HCT116 (cell line): ENCODE results near the gene ARHGEF39. TPM values are rescaled to one million over a fixed set of nuclear protein-coding genes. Genes with fewer than 3 reads are reported as not detected.

ENCODE experiments used
- ATAC-seq: fragments of 200-7000 bp; cut with Tn5 transposase; 2 replicates; pipeline ENCODE4 v1.9.1; 2020; ENCODE audit warnings: mild to moderate bottlenecking, moderate library complexity
- BruUV-seq: library from RNA; stranded (reverse); fragments of 400-500 nt; replicated peaks from 2 replicates; lab custom pipeline; 2021; lab: Mats Ljungman, UMichigan
- CTCF ChIA-PET: fragments of 300-600 bp; sonication (Branson Sonifier 250); formaldehyde crosslinking; loops from one replicate; lab custom pipeline; 2021; ENCODE audit warnings: antibody characterized with exemption; lab: Charles Lee
- POLR2A ChIA-PET: fragments of 300-600, 350-600 bp; sonication (Branson Sonifier 250); formaldehyde crosslinking; loops from one replicate; lab custom pipeline; 2021; ENCODE audit warnings: antibody characterized with exemption; lab: Charles Lee
- RAD21 ChIA-PET, 2 experiments: fragments of 300-600 bp; sonication (Branson Sonifier 250); formaldehyde crosslinking; loops; one replicate each; lab custom pipeline; 2023; ENCODE audit warnings: low total read pairs in 2 of 2; ENCODE audit not compliant: uncharacterized antibody in 2 of 2, unreplicated experiment in 2 of 2, low non-redundant PET in 1 of 2; lab: Charles Lee
- DNase-seq: peaks from one replicate; pipeline ENCODE4 v3.0.0-alpha.2; 2010; ENCODE audit warnings: low read depth, low spot score
- H2AFZ ChIP-seq: fragments of 200-600 bp; shearing (Covaris generic), sonication (generic); 2 replicates; pipeline ENCODE4 v1.6.1; 2017; ENCODE audit warnings: low read depth, mixed run types, mixed read lengths, antibody characterized with exemption, low read length; ENCODE audit not compliant: poor library complexity, severe bottlenecking
- H3K27ac ChIP-seq: 2 replicates; pipeline ENCODE4 v1.5.1; 2012; ENCODE audit warnings: low read depth, low read length
- H3K27me3 ChIP-seq: fragments of 200-600 bp; sonication (generic); 2 replicates; pipeline ENCODE4 v1.6.1; 2016; ENCODE audit warnings: mixed run types, low read length, mixed read lengths; ENCODE audit not compliant: insufficient read depth
- H3K36me3 ChIP-seq, 2 experiments: fragments of 200-500 bp in 1 of 2; fragments of 200-600 bp in 1 of 2; sonication (Bioruptor generic) in 1 of 2; sonication (generic) in 1 of 2; 2 replicates each; pipeline versions ENCODE4 v1.5.1 to v1.6.1; 2014 to 2016; ENCODE audit warnings: low read length in 2 of 2, inconsistent platforms in 1 of 2, mixed read lengths in 1 of 2, mixed run types in 1 of 2; ENCODE audit not compliant: insufficient read depth in 2 of 2, control insufficient read depth in 1 of 2
- H3K4me1 ChIP-seq, 2 experiments: fragments of 200-600 bp in 1 of 2; sonication (generic) in 1 of 2; 2 replicates each; pipeline versions ENCODE4 v1.5.1 to v1.6.1; 2012 to 2017; ENCODE audit warnings: low read length in 2 of 2, inconsistent platforms in 1 of 2, mild to moderate bottlenecking in 1 of 2, mixed read lengths in 1 of 2, mixed run types in 1 of 2, moderate library complexity in 1 of 2; ENCODE audit not compliant: insufficient read depth in 2 of 2, control insufficient read depth in 1 of 2
- H3K4me2 ChIP-seq: fragments of 200-600 bp; sonication (generic); 2 replicates; pipeline ENCODE4 v1.6.1; 2017; ENCODE audit warnings: mixed run types, low read length, mixed read lengths
- H3K4me3 ChIP-seq, 2 experiments: fragments of 200-600 bp in 1 of 2; sonication (generic) in 1 of 2; replicated peaks in 1 of 2; 2 replicates each; pipeline ENCODE4 v1.5.1; 2011 to 2016; ENCODE audit warnings: low read length in 2 of 2, control low read depth in 1 of 2, low read depth in 1 of 2, mild to moderate bottlenecking in 1 of 2, mixed read lengths in 1 of 2, mixed run types in 1 of 2
- H3K79me2 ChIP-seq: fragments of 200-600 bp; sonication (generic); 2 replicates; pipeline ENCODE4 v1.6.1; 2017; ENCODE audit warnings: mild to moderate bottlenecking, mixed run types, low read length, moderate library complexity, mixed read lengths; ENCODE audit not compliant: insufficient read depth
- H3K9ac ChIP-seq: fragments of 200-600 bp; sonication (generic); 2 replicates; pipeline ENCODE4 v1.6.1; 2016; ENCODE audit warnings: low read length, mixed read lengths
- H3K9me2 ChIP-seq: fragments of 200-600 bp; sonication (generic), shearing (Covaris generic); 2 replicates; pipeline ENCODE4 v1.6.1; 2017; ENCODE audit warnings: mixed run types, mild to moderate bottlenecking, moderate library complexity; ENCODE audit not compliant: insufficient read depth
- H3K9me3 ChIP-seq, 2 experiments: fragments of 200-500 bp in 1 of 2; fragments of 200-600 bp in 1 of 2; sonication (Bioruptor generic) in 1 of 2; sonication (generic) in 1 of 2; 2 replicates each; pipeline ENCODE4 v1.6.1; 2014 to 2017; ENCODE audit warnings: low read length in 2 of 2, mixed read lengths in 2 of 2, inconsistent platforms in 1 of 2, low read depth in 1 of 2, mild to moderate bottlenecking in 1 of 2, mixed run types in 1 of 2, moderate library complexity in 1 of 2; ENCODE audit not compliant: control insufficient read depth in 1 of 2, insufficient read depth in 1 of 2
- H4K20me1 ChIP-seq: fragments of 200-600 bp; sonication (generic), shearing (Covaris generic); 2 replicates; pipeline ENCODE4 v1.6.1; 2017; ENCODE audit warnings: mixed run types, mild to moderate bottlenecking, moderate library complexity; ENCODE audit not compliant: insufficient read depth
- CEBPB ChIP-seq: IDR thresholded peaks from 2 replicates; pipeline ENCODE4 v1.6.1; 2012; ENCODE audit warnings: low read depth
- CTCF ChIP-seq, 3 experiments: fragments of 200-600 bp in 1 of 3; sonication (generic) in 1 of 3; IDR thresholded peaks in 2 of 3; conservative IDR thresholded peaks in 1 of 3; 2 replicates each; pipeline ENCODE4 v1.5.1; 2012 to 2017; ENCODE audit warnings: low read depth in 2 of 3, low read length in 2 of 3, antibody characterized with exemption in 1 of 3, borderline replicate concordance in 1 of 3, control low read depth in 1 of 3, mild to moderate bottlenecking in 1 of 3, mixed read lengths in 1 of 3, mixed run types in 1 of 3, moderate library complexity in 1 of 3; ENCODE audit not compliant: insufficient read depth in 1 of 3
- EGR1 ChIP-seq: IDR thresholded peaks from 2 replicates; pipeline ENCODE4 v1.6.1; 2012; ENCODE audit warnings: low read depth
- ELF1 ChIP-seq: IDR thresholded peaks from 2 replicates; pipeline ENCODE4 v1.6.1; 2012; ENCODE audit warnings: low read depth, borderline replicate concordance
- EZH2 ChIP-seq: fragments of 200-600 bp; sonication (generic); IDR thresholded peaks from 2 replicates; pipeline ENCODE4 v1.6.1; 2017; ENCODE audit warnings: antibody characterized with exemption, mixed run types
- EZH2phosphoT487 ChIP-seq: fragments of 200-600 bp; IDR thresholded peaks from 2 replicates; pipeline ENCODE4 v1.6.1; 2018; ENCODE audit warnings: antibody characterized with exemption, borderline replicate concordance
- FOSL1 ChIP-seq: IDR thresholded peaks from 2 replicates; pipeline ENCODE4 v1.6.1; 2012; ENCODE audit warnings: low read depth
- JUND ChIP-seq: IDR thresholded peaks from 2 replicates; pipeline ENCODE4 v1.6.1; 2012
- MAX ChIP-seq: IDR thresholded peaks from 2 replicates; pipeline ENCODE4 v1.6.1; 2012
- POLR2A ChIP-seq: IDR thresholded peaks from 2 replicates; pipeline ENCODE4 v1.7.0; 2011; ENCODE audit warnings: borderline replicate concordance; ENCODE audit not compliant: insufficient read depth, insufficient read length; ENCODE audit errors: extremely low read depth
- POLR2AphosphoS5 ChIP-seq: IDR thresholded peaks from 2 replicates; pipeline ENCODE4 v1.6.1; 2011; ENCODE audit warnings: mild to moderate bottlenecking, low read depth, low read length, moderate library complexity
- RAD21 ChIP-seq: IDR thresholded peaks from 2 replicates; pipeline ENCODE4 v1.6.1; 2012; ENCODE audit warnings: low read depth, mild to moderate bottlenecking
- SIN3A ChIP-seq: IDR thresholded peaks from 2 replicates; pipeline ENCODE4 v1.6.1; 2012; ENCODE audit warnings: low read depth
- SP1 ChIP-seq: IDR thresholded peaks from 2 replicates; pipeline ENCODE4 v1.6.1; 2012; ENCODE audit warnings: low read depth
- SRF ChIP-seq: IDR thresholded peaks from 2 replicates; pipeline ENCODE4 v1.6.1; 2012; ENCODE audit warnings: low read depth
- YY1 ChIP-seq: IDR thresholded peaks from 2 replicates; pipeline ENCODE4 v1.6.1; 2011; ENCODE audit warnings: low read length, low read depth, moderate library complexity, mild to moderate bottlenecking; ENCODE audit not compliant: insufficient replicate concordance; ENCODE audit errors: extremely low read depth
- ZBTB33 ChIP-seq: IDR thresholded peaks from 2 replicates; pipeline ENCODE4 v1.6.1; 2011; ENCODE audit warnings: mild to moderate bottlenecking, low read length, moderate library complexity; ENCODE audit not compliant: insufficient replicate concordance; ENCODE audit errors: extremely low read depth
- intact Hi-C: fragments of 100-400 bp; cut with micrococcal nuclease; formaldehyde crosslinking; loops from 2 replicates; pipeline ENCODE4 v1.10.0; 2022
- total RNA-seq: library from RNA; stranded (reverse); gene quantifications from one replicate; pipeline ENCODE4 v1.2.1, GENCODE V29; 2021; ENCODE audit not compliant: unreplicated experiment

Gene ARHGEF39
- total RNA-seq, 1 experiment from 2014 or later = 29.8 TPM

GRCh38 chr9:35700031-35700430 is 35.0 kb upstream of the ARHGEF39 start:
- H4K20me1 ChIP-seq = no peaks in the 10 kb centered on the region
- intact Hi-C loops = no loop called here
- DNase-seq = no peak
- peaks cover 50 to 78% of the 10 kb centered on the region in 2 experiments for H3K36me3 ChIP-seq
- no peaks in the 10 kb centered on the region for H3K27me3 ChIP-seq
- ChIA-PET RAD21 (no interaction called here), CTCF (interaction anchor here (2.3 kb wide), 1 partner anchor 9 kb away, joined by 8 read pairs; no protein-coding TSS in a partner anchor), POLR2A (no interaction called here)
- ATAC-seq = no peak
- no peak overlapping the region for H3K9ac ChIP-seq
- H3K9me2 ChIP-seq = no peaks in the 10 kb centered on the region
- H3K4me1 ChIP-seq = peaks cover 0 to 4% of the 10 kb centered on the region in 2 experiments; a peak in 1 of 4 replicates
- H3K4me3 ChIP-seq = no peak overlapping the region
- TF ChIP-seq SRF (no peak), CEBPB (no peak), SIN3A (no peak), EZH2 (no peak), MAX (no peak), POLR2A (no peak)
- H3K79me2 ChIP-seq = no peaks in the 10 kb centered on the region
- no TSS peak for BruUV-seq
- no peak overlapping the region for H2AFZ ChIP-seq
- H3K27ac ChIP-seq = no peak overlapping the region
- H3K9me3 ChIP-seq = no peaks in the 10 kb centered on the region
- H3K4me2 ChIP-seq = no peak overlapping the region

- DNase-seq (no peak), ATAC-seq (no peak)
- Histone ChIP-seq H3K9me2 (no peaks in the 10 kb centered on the region), H2AFZ (no peak overlapping the region), H3K79me2 (no peaks in the 10 kb centered on the region), H3K36me3 (peaks cover 43 to 61% of the 10 kb centered on the region in 2 experiments), H4K20me1 (no peaks in the 10 kb centered on the region), H3K9ac (no peak overlapping the region), H3K4me1 (peaks cover 0 to 4% of the 10 kb centered on the region in 2 experiments; a peak in 1 of 4 replicates), H3K27me3 (no peaks in the 10 kb centered on the region), H3K9me3 (no peaks in the 10 kb centered on the region), H3K27ac (no peak overlapping the region), H3K4me3 (no peak overlapping the region), H3K4me2 (no peak overlapping the region)
- POLR2A ChIA-PET = no interaction called here
- CTCF ChIA-PET = interaction anchor here (2.2 to 3.7 kb wide), 2 partner anchors 37 to 52 kb away, joined by 8 to 33 read pairs; no protein-coding TSS in a partner anchor
- RAD21 ChIA-PET = no interaction called here
- BruUV-seq = no TSS peak
- intact Hi-C loops = no loop called here
- TF ChIP-seq YY1 (no peak), SIN3A (no peak), EGR1 (no peak), FOSL1 (no peak), CEBPB (no peak), SP1 (no peak), EZH2phosphoT487 (no peak), SRF (no peak), RAD21 (no peak), ELF1 (no peak), EZH2 (no peak), JUND (no peak), ZBTB33 (no peak), POLR2AphosphoS5 (no peak), POLR2A (no peak), CTCF (IDR thresholded peaks at IDR 0.05 in 2 of 3, conservative IDR thresholded peaks at IDR 0.05 in 1 of 3; ENCODE audit: borderline replicate concordance in 1 of 3, insufficient read depth in 1 of 3, low read depth in 2 of 3, low read length in 2 of 3) (no peak)
These were observed 33.2 kb upstream of the ARHGEF39 start for GRCh38 chr9:35698231-35698630.
